OCI-LY1 (cell line): ENCODE data around the gene TMTC3.

Source experiments
- EZH2 ChIP-seq: fragments of 200-600 bp; sonication (generic), shearing (Covaris generic); IDR thresholded peaks from 2 replicates; pipeline ENCODE4 v1.8.0; 2017; ENCODE audit warnings: borderline replicate concordance, mixed run types, mild to moderate bottlenecking, antibody characterized with exemption, low read length, moderate library complexity, mixed read lengths
- TF ChIP-seq, protein P1 (sequence below): fragments of 200-600 bp; sonication (generic), shearing (Covaris generic); IDR thresholded peaks from 2 replicates; pipeline ENCODE4 v1.5.1; 2017; ENCODE audit warnings: mild to moderate bottlenecking, antibody characterized with exemption, low read length, moderate library complexity, mixed read lengths

DNA sequence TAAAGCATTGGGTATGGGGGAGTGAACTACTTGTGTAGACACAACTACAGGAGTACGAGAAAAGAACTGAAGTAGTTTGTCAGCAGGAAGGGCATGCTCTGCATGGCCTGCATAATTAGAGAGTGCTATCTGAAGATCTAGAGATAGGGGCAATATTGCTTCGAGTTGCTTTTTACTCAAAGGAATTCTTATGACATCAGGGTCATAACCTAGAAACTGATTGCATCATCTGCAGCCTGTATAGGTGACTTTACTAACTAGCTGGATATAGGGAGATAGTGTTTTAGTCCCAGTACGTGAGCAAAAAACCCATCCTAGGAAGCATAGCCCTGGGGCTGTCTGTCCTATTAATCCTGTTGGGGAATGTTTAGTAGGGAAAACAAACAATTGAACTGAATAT, 39.8 kb downstream of the TMTC3 start:
- TF ChIP-seq EZH2 = no peak
- TF ChIP-seq, protein P1, sequence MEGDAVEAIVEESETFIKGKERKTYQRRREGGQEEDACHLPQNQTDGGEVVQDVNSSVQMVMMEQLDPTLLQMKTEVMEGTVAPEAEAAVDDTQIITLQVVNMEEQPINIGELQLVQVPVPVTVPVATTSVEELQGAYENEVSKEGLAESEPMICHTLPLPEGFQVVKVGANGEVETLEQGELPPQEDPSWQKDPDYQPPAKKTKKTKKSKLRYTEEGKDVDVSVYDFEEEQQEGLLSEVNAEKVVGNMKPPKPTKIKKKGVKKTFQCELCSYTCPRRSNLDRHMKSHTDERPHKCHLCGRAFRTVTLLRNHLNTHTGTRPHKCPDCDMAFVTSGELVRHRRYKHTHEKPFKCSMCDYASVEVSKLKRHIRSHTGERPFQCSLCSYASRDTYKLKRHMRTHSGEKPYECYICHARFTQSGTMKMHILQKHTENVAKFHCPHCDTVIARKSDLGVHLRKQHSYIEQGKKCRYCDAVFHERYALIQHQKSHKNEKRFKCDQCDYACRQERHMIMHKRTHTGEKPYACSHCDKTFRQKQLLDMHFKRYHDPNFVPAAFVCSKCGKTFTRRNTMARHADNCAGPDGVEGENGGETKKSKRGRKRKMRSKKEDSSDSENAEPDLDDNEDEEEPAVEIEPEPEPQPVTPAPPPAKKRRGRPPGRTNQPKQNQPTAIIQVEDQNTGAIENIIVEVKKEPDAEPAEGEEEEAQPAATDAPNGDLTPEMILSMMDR = no peak
